ENCODE results near the gene CHI3L2.

CHI3L2 gene, protein sequence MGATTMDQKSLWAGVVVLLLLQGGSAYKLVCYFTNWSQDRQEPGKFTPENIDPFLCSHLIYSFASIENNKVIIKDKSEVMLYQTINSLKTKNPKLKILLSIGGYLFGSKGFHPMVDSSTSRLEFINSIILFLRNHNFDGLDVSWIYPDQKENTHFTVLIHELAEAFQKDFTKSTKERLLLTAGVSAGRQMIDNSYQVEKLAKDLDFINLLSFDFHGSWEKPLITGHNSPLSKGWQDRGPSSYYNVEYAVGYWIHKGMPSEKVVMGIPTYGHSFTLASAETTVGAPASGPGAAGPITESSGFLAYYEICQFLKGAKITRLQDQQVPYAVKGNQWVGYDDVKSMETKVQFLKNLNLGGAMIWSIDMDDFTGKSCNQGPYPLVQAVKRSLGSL

GRCh38 chr1:111227434-111227833 lies at the start of gene CHI3L2:
TSS of gene CHI3L2 (plus strand) at chr1:111227713. CDS start at chr1:111227730, 17 bp downstream.
- no peak for DNase-seq

DNA sequence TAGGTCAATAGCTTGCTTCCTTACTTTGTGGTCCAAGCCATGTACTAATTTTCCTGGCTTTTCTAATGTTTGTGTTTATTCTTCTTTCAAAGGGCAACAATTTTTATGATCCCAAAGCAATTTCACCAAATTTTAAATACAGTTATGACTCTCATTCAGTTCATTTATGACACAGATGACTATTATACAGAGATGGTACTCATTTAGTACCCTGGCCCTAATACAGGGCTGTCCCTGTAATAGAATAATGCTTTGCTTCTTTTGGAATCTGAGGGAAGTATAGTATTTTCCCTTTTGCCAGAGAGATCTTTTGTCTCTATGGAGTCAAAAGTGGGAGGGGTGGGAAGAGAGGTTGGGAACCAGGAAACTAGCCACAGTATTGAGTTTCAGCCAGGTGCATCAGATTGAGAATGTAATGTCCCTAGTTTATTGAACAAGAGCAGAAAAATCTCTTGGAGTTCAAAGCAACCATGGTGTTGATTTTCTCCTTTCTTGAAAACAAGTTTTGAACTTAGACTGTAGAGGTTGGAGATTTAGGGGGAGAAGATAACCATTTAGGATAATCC lies 47.5 kb upstream of the CHI3L2 start:
- DNase-seq = no peak

DNA sequence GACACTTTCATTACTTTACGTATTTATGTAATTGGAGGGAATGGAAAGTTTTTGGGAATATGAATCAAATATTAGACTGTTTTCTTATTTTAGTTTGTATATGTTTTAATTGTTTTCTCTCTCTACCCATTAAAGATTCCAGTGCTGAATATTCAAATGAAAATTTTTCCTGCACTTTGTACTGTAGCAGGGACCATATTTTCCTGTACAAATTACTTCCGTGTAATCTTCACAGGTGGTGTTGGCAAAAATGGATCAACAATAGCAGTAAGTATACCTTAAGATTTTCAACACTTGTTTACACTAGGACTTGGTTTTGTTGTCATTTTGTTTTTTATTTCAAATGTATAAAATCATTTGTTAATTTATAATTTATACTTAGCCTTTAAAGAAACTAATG lies 45.5 kb upstream of the CHI3L2 start:
- DNase-seq = no peak

GRCh38 chr1:111183308-111184069 lies 44.0 kb upstream of the CHI3L2 start:
- no peak for DNase-seq

GRCh38 chr1:111184663-111185062 lies 42.9 kb upstream of the CHI3L2 start:
- no peak for DNase-seq

GRCh38 chr1:111190931-111191451 lies 36.5 kb upstream of the CHI3L2 start:
- DNase-seq = no peak

GRCh38 chr1:111191496-111191895 lies 36.0 kb upstream of the CHI3L2 start:
- DNase-seq = no peak

- no peak for DNase-seq
These were observed 35.4 kb upstream of the CHI3L2 start for GRCh38 chr1:111192074-111192473.

DNA sequence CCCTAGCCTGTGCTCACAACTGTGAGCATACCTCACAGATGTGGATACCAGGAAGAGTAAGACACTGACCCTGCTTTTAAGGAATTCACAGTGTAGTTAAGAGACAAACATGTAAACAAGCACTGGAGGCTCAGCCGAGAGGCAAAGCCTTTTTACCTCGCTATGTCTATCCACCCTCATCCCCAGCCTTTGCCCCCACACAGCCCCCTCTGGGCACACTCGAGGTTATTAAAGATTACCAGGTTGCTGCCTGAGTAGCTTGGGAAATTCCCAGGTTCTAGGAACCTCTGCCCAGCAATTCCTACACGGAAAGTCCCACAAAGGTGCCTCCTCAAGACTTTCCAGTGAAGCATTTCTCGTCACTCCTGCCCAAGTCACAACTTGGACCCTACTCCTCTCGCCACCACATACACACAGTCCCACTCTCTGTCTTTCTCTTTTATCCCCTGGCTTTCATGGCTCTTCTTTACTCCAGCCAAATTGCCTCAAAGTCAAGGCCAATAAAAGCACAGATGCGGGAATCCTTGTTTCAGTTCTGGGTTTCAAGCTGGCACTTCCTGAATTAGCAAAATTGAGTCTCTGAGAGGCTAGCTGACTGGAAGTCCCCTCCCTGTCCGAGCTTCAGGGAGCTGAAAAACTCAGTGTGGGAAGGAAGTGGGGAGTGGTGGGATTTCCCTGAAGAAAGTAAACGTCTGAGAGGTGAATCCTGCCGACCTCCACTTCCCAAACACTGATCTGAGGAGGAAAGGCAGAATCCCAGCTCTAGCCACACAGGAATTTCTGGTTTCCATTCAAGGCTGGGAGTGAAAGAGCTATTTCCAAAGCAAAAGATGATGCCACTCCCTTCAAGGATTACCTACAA lies 34.6 kb upstream of the CHI3L2 start:
- no peak for DNase-seq

- DNase-seq = no peak
These were observed 33.6 kb upstream of the CHI3L2 start for GRCh38 chr1:111193712-111194480.

- DNase-seq = no peak
These were observed 32.4 kb upstream of the CHI3L2 start for GRCh38 chr1:111195002-111195684.

DNA sequence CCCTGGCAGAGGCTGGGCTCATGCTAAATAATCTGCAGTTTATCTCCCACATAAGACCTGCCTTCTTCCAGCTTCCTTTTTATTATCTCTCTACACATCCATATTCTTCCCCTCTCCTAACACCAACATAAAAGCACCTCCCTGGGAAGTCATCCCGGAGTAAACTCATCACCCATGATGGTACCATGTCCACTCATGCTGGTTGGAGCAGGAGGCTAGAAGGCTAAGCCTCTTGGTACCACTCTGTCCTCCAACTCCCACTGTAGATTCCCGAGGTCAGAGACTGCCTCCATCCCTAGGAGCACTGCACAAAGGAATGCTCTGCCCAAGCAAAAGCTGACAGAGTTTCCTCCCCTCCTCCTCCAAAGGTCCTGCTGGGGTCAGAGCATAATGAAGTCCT lies 31.3 kb upstream of the CHI3L2 start:
- DNase-seq = no peak

DNA sequence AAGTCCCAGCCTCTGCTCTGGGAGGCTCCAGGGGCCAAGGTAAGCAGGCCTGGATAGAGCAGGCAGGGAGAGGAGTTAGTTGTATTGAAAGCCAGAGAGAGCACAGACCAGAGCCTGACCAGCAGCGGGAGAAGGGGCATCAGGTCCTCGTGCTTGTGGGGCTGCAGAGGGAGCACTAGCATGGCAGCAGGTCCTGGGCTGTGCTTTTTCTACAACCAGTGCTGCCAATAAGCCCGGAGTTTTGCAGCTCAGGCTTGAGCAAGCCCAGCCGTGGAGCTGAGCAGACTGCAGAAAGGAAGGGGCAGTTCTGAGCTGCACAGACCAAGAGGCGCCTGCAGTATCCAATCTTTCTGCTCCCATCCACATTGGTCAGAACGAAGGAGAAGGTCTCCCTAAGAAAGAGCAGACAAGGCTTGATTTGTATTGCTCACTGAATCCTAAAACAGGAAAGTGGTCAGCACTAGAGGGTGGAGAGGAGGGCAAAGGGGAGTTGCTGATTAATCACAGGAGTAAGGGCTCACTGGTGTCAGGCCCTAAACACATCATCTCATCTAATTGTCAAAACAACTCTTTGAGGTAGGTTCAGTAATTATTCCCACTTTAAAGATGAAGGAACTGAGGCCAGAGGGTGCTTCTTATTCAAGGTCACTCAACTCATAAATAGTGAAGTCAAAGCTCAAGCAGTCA lies 29.8 kb upstream of the CHI3L2 start:
- no peak for DNase-seq

DNA sequence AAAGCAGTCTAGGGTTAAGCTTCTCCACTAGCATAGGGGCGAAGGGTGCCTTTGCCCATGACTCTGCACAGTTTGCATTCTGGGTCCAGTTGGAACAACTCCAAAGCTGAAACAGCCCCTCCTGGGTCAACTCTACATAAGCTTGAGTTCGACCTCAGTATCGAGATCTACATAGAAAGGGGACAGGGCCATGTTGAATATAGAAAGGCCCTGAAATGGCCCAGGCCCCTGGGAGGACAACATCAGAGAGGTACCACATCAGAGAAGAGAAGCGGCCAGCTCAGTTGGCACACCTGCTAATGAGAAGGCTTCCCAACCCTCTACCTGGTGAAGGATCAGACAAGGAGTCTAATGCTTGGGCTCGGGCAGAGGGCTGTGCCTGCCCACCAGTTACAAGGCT lies 28.7 kb upstream of the CHI3L2 start:
- DNase-seq = no peak

DNA sequence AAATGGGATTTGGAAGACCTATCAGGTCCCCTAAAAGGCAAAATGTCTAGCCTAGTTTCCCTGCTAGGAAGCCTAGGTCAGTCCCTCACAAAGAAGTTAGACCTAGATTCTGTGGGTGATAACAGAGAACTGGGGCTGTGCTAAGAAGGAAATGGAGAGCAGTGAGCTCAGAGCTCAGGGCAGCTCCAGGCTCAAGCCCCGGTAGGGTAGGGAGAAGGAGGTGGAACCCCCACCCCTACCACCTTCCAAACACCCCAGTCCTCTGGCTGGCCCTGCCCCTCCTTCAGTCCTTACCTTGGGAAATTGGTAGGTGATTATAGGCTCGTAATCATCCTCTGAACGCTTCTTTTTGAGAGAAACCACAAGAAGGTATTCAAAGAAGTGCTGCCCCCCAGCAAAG lies 28.2 kb upstream of the CHI3L2 start:
- no peak for DNase-seq

DNA sequence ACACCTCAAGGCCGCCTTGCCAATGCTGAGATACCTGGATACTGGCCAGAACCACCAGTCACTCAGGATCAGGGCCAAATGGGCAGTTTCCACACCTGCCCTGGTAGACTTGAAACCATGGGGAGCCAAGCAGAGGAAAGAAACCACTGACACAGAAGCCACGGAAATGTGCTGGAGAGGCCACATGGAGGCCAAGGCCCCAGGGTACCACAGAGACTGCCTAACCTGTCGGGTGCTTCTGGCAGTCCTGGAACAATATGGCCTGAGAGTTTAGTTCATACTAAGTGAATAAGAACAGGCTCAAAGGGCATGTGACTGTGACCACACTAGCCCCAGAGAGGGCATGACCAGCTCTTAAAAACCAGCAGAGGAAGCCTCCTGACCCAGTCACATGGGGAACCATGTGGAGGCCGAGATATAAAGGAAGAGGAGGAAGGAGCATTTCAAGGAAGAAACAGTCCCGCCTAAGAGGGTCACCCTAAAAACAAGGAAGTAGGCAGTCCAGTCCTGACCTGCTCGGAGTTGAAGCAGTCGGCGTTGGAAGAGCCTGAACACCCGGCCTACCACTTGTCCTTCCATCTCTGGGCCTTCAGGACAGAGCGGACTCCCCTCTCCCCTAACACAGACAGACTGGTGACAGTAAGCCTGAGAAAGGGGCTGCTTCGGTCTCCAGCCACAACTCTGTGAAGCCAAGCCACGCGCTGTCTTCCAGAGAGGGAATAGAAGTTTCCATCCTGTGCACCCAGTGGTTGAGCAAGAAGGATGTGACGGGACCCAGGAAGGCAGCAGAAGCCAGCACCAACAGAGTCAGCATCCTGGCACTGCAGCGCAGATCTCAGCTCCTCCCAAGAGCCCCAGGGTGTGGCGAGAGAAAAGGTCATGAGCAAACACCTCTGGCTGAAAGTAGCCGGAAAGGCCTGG lies 27.4 kb upstream of the CHI3L2 start, which contains the start of gene DENND2D:
Gene DENND2D, minus strand, starts transcription at position 766 of the 921 bp plus-strand sequence. Its CDS starts 187 bp downstream, at position 579.
- DNase-seq = no peak

- DNase-seq = no peak
These were observed 26.7 kb upstream of the CHI3L2 start for GRCh38 chr1:111200802-111201161.

DNA sequence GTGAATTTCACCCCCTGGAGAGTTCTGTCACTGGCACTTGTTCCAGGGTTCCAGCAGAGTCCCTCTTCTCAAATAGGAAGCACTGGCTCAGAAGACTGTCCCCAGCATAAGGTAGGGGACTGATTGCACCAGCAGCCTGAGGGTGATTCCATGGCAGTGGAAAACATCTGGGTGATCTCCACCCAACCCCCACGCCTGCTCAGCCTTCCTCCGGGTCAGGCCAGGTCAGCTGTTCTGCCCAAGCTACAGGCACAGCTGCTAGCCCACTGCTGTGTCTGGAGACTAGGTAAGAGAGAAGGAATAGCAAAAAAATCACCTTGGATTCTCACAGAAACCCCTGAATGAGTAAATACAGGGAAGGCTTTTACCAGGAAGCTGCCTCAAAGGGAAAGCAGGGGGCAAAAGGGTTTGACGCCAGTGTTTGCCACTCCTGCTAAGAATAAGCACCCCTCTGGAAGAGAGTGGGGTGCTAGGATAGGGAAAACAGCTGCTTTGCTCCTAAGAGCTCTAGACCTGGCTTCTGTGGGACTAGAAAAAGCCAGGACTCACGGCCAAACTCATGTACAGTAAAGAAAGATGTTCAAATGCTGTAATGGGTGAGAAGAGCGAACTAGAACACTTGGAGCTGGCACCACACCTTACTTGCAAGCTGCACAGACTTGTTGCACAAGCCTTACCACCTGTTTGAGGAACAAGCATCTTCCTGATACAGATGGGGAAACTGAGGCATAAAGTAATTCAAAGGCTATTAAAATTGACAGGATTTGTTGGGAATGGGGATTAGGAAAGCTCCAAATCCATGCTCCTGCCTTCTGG lies 26.0 kb upstream of the CHI3L2 start:
- DNase-seq = no peak

- no peak for DNase-seq
These were observed 25.2 kb upstream of the CHI3L2 start for GRCh38 chr1:111202366-111202706.
